Right lobe of liver (tissue), 6 donors: ENCODE measurements around the gene GALNTL6. TPM values are rescaled to one million over a fixed set of nuclear protein-coding genes. Genes with fewer than 3 reads are reported as not detected.

ENCODE experiments used
- ATAC-seq, 4 donors: fragments of 200-7000 bp; cut with Tn5 transposase; one replicate each; pipeline ENCODE4 v1.9.1; 2020; ENCODE audit warnings: mild to moderate bottlenecking in 4 of 4, moderate library complexity in 4 of 4
- DNase-seq, 3 donors: peaks; one replicate each; pipeline ENCODE4 v3.0.0-alpha.2; 2020
- H3K27ac ChIP-seq, 3 donors: fragments of 200-600 bp; one replicate each; pipeline ENCODE4 v1.8.0; 2022
- H3K27me3 ChIP-seq, 2 donors: fragments of 200-600 bp; one replicate each; pipeline ENCODE4 v1.8.0; 2022
- H3K36me3 ChIP-seq, 4 donors: fragments of 200-600 bp; sonication (generic) in 1 of 4; one replicate each; pipeline versions ENCODE4 v1.5.1 to v1.8.0; 2017 to 2022; ENCODE audit warnings: control low read depth in 1 of 4
- H3K4me1 ChIP-seq, 4 donors: fragments of 200-600 bp; sonication (generic) in 1 of 4; one replicate each; pipeline versions ENCODE4 v1.5.1 to v1.8.0; 2017 to 2022; ENCODE audit warnings: control low read depth in 1 of 4
- H3K4me3 ChIP-seq, 3 donors: fragments of 200-600 bp; one replicate each; pipeline ENCODE4 v1.8.0; 2022
- H3K9me3 ChIP-seq, 4 donors: fragments of 200-600 bp; sonication (generic) in 1 of 4; one replicate each; pipeline versions ENCODE4 v1.5.1 to v1.8.0; 2017 to 2022; ENCODE audit warnings: control low read depth in 1 of 4
- CTCF ChIP-seq, 4 donors: fragments of 200-600 bp in 3 of 4; fragments of 450-650 bp in 1 of 4; IDR thresholded peaks; one replicate each; pipeline versions ENCODE4 v1.5.1 to v1.8.0; 2016 to 2022; ENCODE audit warnings: antibody characterized with exemption in 4 of 4, mild to moderate bottlenecking in 2 of 4
- POLR2A ChIP-seq: fragments of 450-650 bp; IDR thresholded peaks from one replicate; pipeline ENCODE4 v1.6.1; 2017; ENCODE audit warnings: antibody characterized with exemption, mild to moderate bottlenecking
- WGBS: methylation state at CpG from one replicate; pipeline ENCODE4 v1.1.6; 2018; ENCODE audit warnings: low coverage, low lambda C conversion rate; ENCODE audit not compliant: insufficient coverage; ENCODE audit errors: missing lambda C conversion rate; 5-methylcytosine and 5-hydroxymethylcytosine counted together
- intact Hi-C, 2 donors: fragments of 100-400 bp; cut with DNase I; formaldehyde crosslinking; loops; one replicate each; pipeline versions ENCODE4 v1.11.2 to v1.14.1; 2022
- total RNA-seq, 6 experiments: library from RNA; depleted of rRNA in 2 of 6; stranded (reverse); fragments of >200 nt in 2 of 6; fragmentation: NEBNext Ultra II Directional in 3 of 6; extraction: Animal tissue kit (Norgen Biotek cat#: 25700) in 3 of 6; gene quantifications; one replicate each; pipeline versions ENCODE4 v1.1.0 to v1.2.4, GENCODE V29; 2016 to 2023
- donor health status: DM: no; HTN: yes; CAD: no.
- donor health status: DM: no; HTN: no; CAD: no.
- donor health status: DM: no; HTN: no; CAD: no.
- donor health status: DM: no; HTN: yes; CAD: no.
- donor health status: DM: no; HTN: yes; CAD: no.

The GALNTL6 gene
- total RNA-seq, 6 experiments from 2014 or later: 0.15 to 1.1 (median 0.30) TPM; not detected in 3

- intact Hi-C loops: no loop called here
- WGBS: 52% methylated on average over 4 of the region's 4 CpGs
Measured at GRCh38 chr4:172806841-172807240, 993.6 kb downstream of the GALNTL6 start.

DNA sequence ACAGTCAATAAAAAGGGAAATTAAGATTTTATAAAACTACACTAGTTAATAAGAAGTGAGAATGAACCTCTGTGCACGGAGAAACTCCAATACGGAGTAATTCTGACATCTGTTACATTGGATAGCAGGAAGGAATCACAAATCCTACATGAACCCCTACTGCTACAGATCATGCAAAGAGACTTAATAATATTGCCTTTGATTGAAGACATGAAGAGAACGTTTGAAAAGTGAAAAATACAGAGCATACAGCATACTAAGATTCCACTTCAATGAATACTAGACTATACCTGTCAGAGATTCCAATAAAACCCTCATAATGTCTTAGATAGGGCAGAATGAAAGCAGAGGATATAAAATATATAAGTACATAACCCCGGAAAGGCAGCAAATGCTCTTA, 995.0 kb downstream of the GALNTL6 start:
- Histone ChIP-seq H3K27me3 (no peaks in the 10 kb centered on the region), H3K4me1 (no peaks in the 10 kb centered on the region), H3K4me3 (no peak overlapping the region), H3K27ac (no peak overlapping the region), H3K9me3 (no peaks in the 10 kb centered on the region), H3K36me3 (no peaks in the 10 kb centered on the region)
- 70% methylated on average over 4 of the region's 4 CpGs for WGBS
- intact Hi-C loops: no loop called here
- TF ChIP-seq CTCF (IDR thresholded peaks at IDR 0.05): no peak
- no peak for TF ChIP-seq POLR2A
- DNase-seq (no peak), ATAC-seq (no peak)

More at GRCh38 chr4:172806841-172807240, 993.6 kb downstream of the GALNTL6 start:
- TF ChIP-seq POLR2A: no peak
- no peak for TF ChIP-seq CTCF (IDR thresholded peaks at IDR 0.05)
- H3K27ac ChIP-seq: no peak overlapping the region
- no peaks in the 10 kb centered on the region for H3K9me3 ChIP-seq
- DNase-seq (no peak), ATAC-seq (no peak)
- no peak overlapping the region for H3K4me3 ChIP-seq
- no peaks in the 10 kb centered on the region for H3K4me1 ChIP-seq
- no peaks in the 10 kb centered on the region for H3K36me3 ChIP-seq
- no peaks in the 10 kb centered on the region for H3K27me3 ChIP-seq

GRCh38 chr4:172809319-172809718, 996.1 kb downstream of the GALNTL6 start:
- Histone ChIP-seq H3K27me3 (no peaks in the 10 kb centered on the region), H3K9me3 (no peaks in the 10 kb centered on the region), H3K36me3 (no peaks in the 10 kb centered on the region), H3K4me3 (no peak overlapping the region), H3K27ac (no peak overlapping the region), H3K4me1 (no peaks in the 10 kb centered on the region)
- WGBS: 24% methylated on average over 7 of the region's 7 CpGs
- ATAC-seq (no peak), DNase-seq (no peak)
- intact Hi-C loops: no loop called here
- TF ChIP-seq POLR2A: no peak
- no peak for TF ChIP-seq CTCF (IDR thresholded peaks at IDR 0.05)

GRCh38 chr4:172813359-172813923, 1000.2 kb downstream of the GALNTL6 start:
- no peaks in the 10 kb centered on the region for H3K4me1 ChIP-seq

More at GRCh38 chr4:172813359-172813923, 1000.2 kb downstream of the GALNTL6 start:
- Histone ChIP-seq H3K27ac (no peak overlapping the region), H3K9me3 (no peaks in the 10 kb centered on the region), H3K36me3 (no peaks in the 10 kb centered on the region), H3K4me3 (no peak overlapping the region), H3K27me3 (no peaks in the 10 kb centered on the region)
- ATAC-seq (no peak), DNase-seq (no peak)
- intact Hi-C loops: no loop called here
- no peak for TF ChIP-seq POLR2A
- TF ChIP-seq CTCF (IDR thresholded peaks at IDR 0.05): no peak
- WGBS: 34% methylated on average over 10 of the region's 11 CpGs
